Muscle of leg (tissue), 11 donors: ENCODE data around the gene PMM1. TPM values are rescaled to one million over a fixed set of nuclear protein-coding genes. Genes with fewer than 3 reads are reported as not detected.

ENCODE experiments used
- DNase-seq: peaks from one replicate; pipeline ENCODE4 v3.0.0; 2013
- H3K27ac ChIP-seq: one replicate; pipeline ENCODE4 v1.5.1; 2013; ENCODE audit warnings: mild to moderate bottlenecking, low read length, control low read depth
- H3K27me3 ChIP-seq: one replicate; pipeline ENCODE4 v1.6.1; 2013; ENCODE audit warnings: low read length; ENCODE audit not compliant: control insufficient read depth, insufficient read depth
- H3K36me3 ChIP-seq: one replicate; pipeline ENCODE4 v1.6.1; 2013; ENCODE audit warnings: low read length; ENCODE audit not compliant: control insufficient read depth, insufficient read depth
- H3K4me1 ChIP-seq: one replicate; pipeline ENCODE4 v1.6.1; 2013; ENCODE audit warnings: low read length; ENCODE audit not compliant: control insufficient read depth, insufficient read depth
- H3K4me3 ChIP-seq: one replicate; pipeline ENCODE4 v1.5.1; 2013; ENCODE audit warnings: low read length, control low read depth
- H3K9me3 ChIP-seq: replicated peaks from 2 replicates; pipeline ENCODE4 v1.6.1; 2013; ENCODE audit warnings: low read depth, low read length; ENCODE audit not compliant: control insufficient read depth
- WGBS: methylation state at CpG from one replicate; pipeline ENCODE4 v1.1.5; 2013; ENCODE audit warnings: missing lambda C conversion rate; ENCODE audit not compliant: insufficient coverage; 5-methylcytosine and 5-hydroxymethylcytosine counted together
- polyA plus RNA-seq, 8 donors: library from polyadenylated mRNA; unstranded; fragments of 120-200 nt; gene quantifications; one replicate each; pipeline versions ENCODE4 v1.2.1 to v1.2.3, GENCODE V29; 2013; ENCODE audit warnings: inconsistent platforms in 1 of 8, low replicate concordance in 1 of 8; ENCODE audit not compliant: insufficient read length in 8 of 8, insufficient read depth in 1 of 8
- total RNA-seq: library from RNA; stranded (reverse); fragments of 120-200 nt; gene quantifications from one replicate; pipeline ENCODE4 v1.2.4, GENCODE V29; 2013

PMM1 gene
- total and polyA plus RNA-seq, 9 donors: 9.7 to 34.2 (median 26.2) TPM

- Histone ChIP-seq H3K4me3 (no peak overlapping the region), H3K9me3 (no peaks in the 10 kb centered on the region), H3K4me1 (no peaks in the 10 kb centered on the region), H3K27ac (no peak overlapping the region), H3K27me3 (no peaks in the 10 kb centered on the region), H3K36me3 (peaks cover 66% of the 10 kb centered on the region)
- no peak for DNase-seq
- WGBS: 81% methylated on average over 8 of the region's 17 CpGs
Measured at GRCh38 chr22:41531715-41532477, 57.7 kb downstream of the PMM1 start.

- Histone ChIP-seq H3K27ac (no peak overlapping the region), H3K36me3 (peaks cover 74% of the 10 kb centered on the region), H3K27me3 (no peaks in the 10 kb centered on the region), H3K4me3 (no peak overlapping the region), H3K9me3 (no peaks in the 10 kb centered on the region), H3K4me1 (no peaks in the 10 kb centered on the region)
- WGBS: 67% methylated on average over 11 of the region's 18 CpGs
- no peak for DNase-seq
Measured at GRCh38 chr22:41530890-41531714, 58.5 kb downstream of the PMM1 start.

GRCh38 chr22:41528938-41529561 is 60.6 kb downstream of the PMM1 start:
- DNase-seq: no peak
- no peaks in the 10 kb centered on the region for H3K4me1 ChIP-seq
- no peak overlapping the region for H3K4me3 ChIP-seq
- no peaks in the 10 kb centered on the region for H3K9me3 ChIP-seq
- no peak overlapping the region for H3K27ac ChIP-seq
- H3K27me3 ChIP-seq: no peaks in the 10 kb centered on the region
- 78% methylated on average over 12 of the region's 13 CpGs for WGBS
- peaks cover 90% of the 10 kb centered on the region for H3K36me3 ChIP-seq

GRCh38 chr22:41528132-41528766 is 61.4 kb downstream of the PMM1 start:
- WGBS: 89% methylated on average over 13 of the region's 16 CpGs
- no peaks in the 10 kb centered on the region for H3K4me1 ChIP-seq

More at GRCh38 chr22:41528132-41528766, 61.4 kb downstream of the PMM1 start:
- Histone ChIP-seq H3K27ac (no peak overlapping the region), H3K4me3 (no peak overlapping the region), H3K27me3 (no peaks in the 10 kb centered on the region), H3K9me3 (no peaks in the 10 kb centered on the region), H3K36me3 (peaks cover 96% of the 10 kb centered on the region)
- no peak for DNase-seq

Other genes starting within 250 kb of the PMM1 start
- gene TEF, start 207.9 kb downstream of the PMM1 start, total RNA-seq: 11.8 TPM
- 10 to 100 TPM in 5 of 8 donors, 1 to 10 TPM in 3; 8.6 to 13.7 (median 10.3) TPM for gene TEF, start 207.9 kb downstream of the PMM1 start, polyA plus RNA-seq
- gene TOB2, start 143.0 kb downstream of the PMM1 start, total RNA-seq: 23.1 TPM
- gene TOB2, start 143.0 kb downstream of the PMM1 start, polyA plus RNA-seq: 10 to 100 TPM; 33.8 to 45.5 (median 39.6) TPM
- 43.0 TPM for gene PHF5A, start 121.1 kb downstream of the PMM1 start, total RNA-seq
- 10 to 100 TPM; 38.6 to 56.2 (median 43.3) TPM for gene PHF5A, start 121.1 kb downstream of the PMM1 start, polyA plus RNA-seq
- gene ACO2, start 120.7 kb downstream of the PMM1 start, total RNA-seq: 64.6 TPM
- gene ACO2, start 120.7 kb downstream of the PMM1 start, polyA plus RNA-seq: 100 to 1,000 TPM in 6 of 8 donors, 10 to 100 TPM in 2; 81.8 to 117 (median 105) TPM
- 13.2 TPM for gene POLR3H, start 45.4 kb downstream of the PMM1 start, total RNA-seq
- 10 to 100 TPM; 17.3 to 24.8 (median 23.0) TPM for gene POLR3H, start 45.4 kb downstream of the PMM1 start, polyA plus RNA-seq
- 1.6 TPM for gene CSDC2, start 28.8 kb downstream of the PMM1 start, total RNA-seq
- 1 to 10 TPM; 5.8 to 9.3 (median 7.3) TPM for gene CSDC2, start 28.8 kb downstream of the PMM1 start, polyA plus RNA-seq
- gene DESI1, start 31.2 kb upstream of the PMM1 start, total RNA-seq: 12.8 TPM
- 10 to 100 TPM; 18.1 to 22.1 (median 19.8) TPM for gene DESI1, start 31.2 kb upstream of the PMM1 start, polyA plus RNA-seq
- 205 TPM for gene XRCC6, start 31.5 kb upstream of the PMM1 start, total RNA-seq
- 100 to 1,000 TPM; 212 to 289 (median 227) TPM for gene XRCC6, start 31.5 kb upstream of the PMM1 start, polyA plus RNA-seq
- 99.8 TPM for gene SNU13, start 99.0 kb upstream of the PMM1 start, total RNA-seq
- 100 to 1,000 TPM; 110 to 130 (median 116) TPM for gene SNU13, start 99.0 kb upstream of the PMM1 start, polyA plus RNA-seq
- gene MEI1, start 109.7 kb upstream of the PMM1 start, total RNA-seq: 0.62 TPM
- gene MEI1, start 109.7 kb upstream of the PMM1 start, polyA plus RNA-seq: 1 to 10 TPM in 4 of 8 donors, under 1 TPM in 4; 0.49 to 1.6 (median 0.99) TPM
- 13.2 TPM for gene CCDC134, start 210.8 kb upstream of the PMM1 start, total RNA-seq
- 1 to 10 TPM; 6.5 to 9.3 (median 8.1) TPM for gene CCDC134, start 210.8 kb upstream of the PMM1 start, polyA plus RNA-seq
- gene SREBF2, start 243.3 kb upstream of the PMM1 start, total RNA-seq: 30.9 TPM
- 100 to 1,000 TPM in 1 of 8 donors, 10 to 100 TPM in 7; 61.7 to 106 (median 82.4) TPM for gene SREBF2, start 243.3 kb upstream of the PMM1 start, polyA plus RNA-seq